T47D (cell line): Measurements from ENCODE around the gene C16orf46.
A peak's percentile ranks its signal among the peaks of the same experiment; 100 is the strongest.

Experiments used
- DNase-seq, 2 experiments: peaks; one replicate each; pipeline versions ENCODE4 v3.0.0 to v3.0.0-alpha.2; 2011 to 2012; ENCODE audit warnings: low read depth in 1 of 2, low spot score in 1 of 2
- JUND ChIP-seq: IDR thresholded peaks from 2 replicates; pipeline ENCODE4 v1.6.1; 2012; ENCODE audit warnings: low read depth
- in situ Hi-C: cut with HindIII; loops from 2 replicates; pipeline ENCODE4 v1.10.0; 2016; ENCODE audit warnings: low sequenced_read_pairs, low pct_unique_long_range_greater_than_20kb

Gene C16orf46

GRCh38 chr16:81029930-81030604 lies 47.0 kb downstream of the C16orf46 start:
- TF ChIP-seq JUND, result no peak
- in situ Hi-C loops, result no loop called here
- DNase-seq, result no peak

GRCh38 chr16:81026429-81026828 lies 50.6 kb downstream of the C16orf46 start:
- in situ Hi-C loops, result no loop called here
- no peak for DNase-seq
- TF ChIP-seq JUND, result no peak

- TF ChIP-seq JUND, result no peak
- no peak for DNase-seq
- in situ Hi-C loops, result no loop called here
Measured at GRCh38 chr16:81018496-81018895, 58.5 kb downstream of the C16orf46 start.

GRCh38 chr16:81014672-81015071 lies 62.4 kb downstream of the C16orf46 start:
- no peak for TF ChIP-seq JUND

GRCh38 chr16:81012974-81013373 lies 64.1 kb downstream of the C16orf46 start:
- in situ Hi-C loops, result no loop called here
- peak in 1 of 2 experiments; percentile 82 for DNase-seq

More at GRCh38 chr16:81014672-81015071, 62.4 kb downstream of the C16orf46 start:
- in situ Hi-C loops, result no loop called here
- DNase-seq, result no peak

More at GRCh38 chr16:81012974-81013373, 64.1 kb downstream of the C16orf46 start:
- TF ChIP-seq JUND, result peak; percentile 73; the same call in 1 of the 2 replicates
